Subcutaneous adipose tissue (tissue), 4 donors: ENCODE measurements around the gene NUMBL. TPM values are rescaled to one million over a fixed set of nuclear protein-coding genes. Genes with fewer than 3 reads are reported as not detected.

ENCODE experiments used
- CTCF ChIP-seq: fragments of 450-650 bp; IDR thresholded peaks from one replicate; pipeline ENCODE4 v1.5.1; 2016; ENCODE audit warnings: low read depth, mild to moderate bottlenecking, control low read depth, antibody characterized with exemption, moderate library complexity
- total RNA-seq, 4 donors: library from RNA; depleted of rRNA; stranded (reverse); fragments of >200 nt; gene quantifications; one replicate each; pipeline ENCODE4 v1.1.0, GENCODE V29; 2016

NUMBL gene
- 10 to 100 TPM; 20.7 to 58.4 (median 50.0) TPM for total RNA-seq

- no peak for TF ChIP-seq CTCF
These were observed at the start of gene NUMBL for GRCh38 chr19:40690050-40690692. TSS of gene NUMBL (minus strand) at chr19:40690651. CDS start at chr19:40690483, 168 bp downstream.

DNA sequence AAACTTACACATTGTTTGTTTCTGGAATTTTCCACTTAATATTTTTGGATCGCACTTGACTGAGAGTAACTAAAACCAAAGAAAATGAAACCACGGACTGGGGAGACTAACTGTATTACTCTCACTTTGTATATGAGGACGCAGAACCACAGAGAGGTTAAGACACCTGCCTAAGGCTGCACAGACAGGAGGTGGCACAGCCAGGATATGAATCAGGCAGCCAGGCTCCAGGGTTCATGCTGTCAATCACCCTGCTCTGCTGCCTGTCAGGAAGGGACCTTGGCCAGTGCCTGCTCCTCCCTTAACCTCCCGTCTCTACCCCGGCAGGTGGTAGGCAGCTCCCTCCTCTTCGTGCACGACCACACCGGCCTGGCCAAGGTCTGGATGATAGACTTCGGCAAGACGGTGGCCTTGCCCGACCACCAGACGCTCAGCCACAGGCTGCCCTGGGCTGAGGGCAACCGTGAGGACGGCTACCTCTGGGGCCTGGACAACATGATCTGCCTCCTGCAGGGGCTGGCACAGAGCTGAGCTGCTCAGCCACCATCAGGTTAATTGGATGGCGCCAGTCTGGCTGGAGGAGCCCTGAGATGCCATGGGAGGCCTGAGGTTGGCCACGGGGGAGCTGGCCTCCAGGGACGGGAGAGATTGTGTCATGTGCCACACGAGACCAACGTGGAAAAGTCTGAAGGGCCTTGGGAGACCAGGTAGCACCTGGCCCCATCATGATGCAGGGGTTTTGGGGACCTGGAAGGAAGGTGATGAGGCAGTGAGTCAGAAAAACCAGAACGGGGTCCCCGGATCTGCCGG is 48.8 kb upstream of the NUMBL start:
- no peak for TF ChIP-seq CTCF

DNA sequence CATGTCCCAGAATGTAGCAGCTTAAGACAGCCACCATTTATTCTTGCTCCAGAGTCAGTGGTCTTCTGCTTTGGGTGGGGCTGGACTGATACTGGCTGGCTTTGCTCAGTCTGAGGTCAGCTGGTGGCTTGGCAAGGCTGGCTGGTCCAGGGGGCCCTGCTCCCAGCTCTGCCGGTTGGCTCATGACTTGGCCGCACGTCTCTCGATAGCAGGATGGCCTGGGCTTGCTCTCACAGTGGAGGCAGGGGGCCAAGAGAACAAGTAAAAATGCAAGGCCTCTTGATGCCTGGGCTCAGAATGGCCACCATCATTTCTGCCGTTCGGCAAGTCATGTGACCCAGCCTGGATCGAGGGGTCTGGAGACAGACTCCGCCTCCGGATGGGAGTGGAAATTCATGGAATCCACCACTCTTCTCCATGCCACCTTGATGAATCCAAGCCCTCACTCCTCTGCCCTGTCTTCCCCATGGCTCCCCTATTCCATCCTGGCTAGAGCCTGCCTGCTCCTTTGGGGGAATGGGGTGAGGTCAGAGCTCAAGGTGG is 46.7 kb upstream of the NUMBL start:
- no peak for TF ChIP-seq CTCF

GRCh38 chr19:40736661-40737060 is 46.2 kb upstream of the NUMBL start:
- TF ChIP-seq CTCF, result no peak

- TF ChIP-seq CTCF, result no peak
These were observed 44.7 kb upstream of the NUMBL start for GRCh38 chr19:40735013-40735771.

DNA sequence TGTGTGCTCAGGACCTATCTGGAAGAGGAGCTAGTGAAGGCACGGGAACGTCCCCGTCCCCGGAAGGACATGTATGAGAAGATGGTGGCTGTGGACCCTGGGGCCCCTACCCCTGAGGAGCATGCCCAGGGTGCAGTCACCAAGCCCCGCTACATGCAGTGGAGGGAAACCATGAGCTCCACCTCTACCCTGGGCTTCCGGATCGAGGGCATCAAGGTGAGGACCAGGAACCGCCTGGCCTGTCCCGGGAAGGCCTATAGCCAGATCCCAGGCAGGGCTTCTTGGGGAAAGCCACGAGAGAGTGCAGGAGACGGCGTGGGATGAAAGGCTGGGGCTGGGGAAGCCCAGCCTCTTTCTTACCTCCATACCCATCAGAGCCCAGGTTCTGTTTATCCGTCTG is 42.7 kb upstream of the NUMBL start:
- no peak for TF ChIP-seq CTCF

DNA sequence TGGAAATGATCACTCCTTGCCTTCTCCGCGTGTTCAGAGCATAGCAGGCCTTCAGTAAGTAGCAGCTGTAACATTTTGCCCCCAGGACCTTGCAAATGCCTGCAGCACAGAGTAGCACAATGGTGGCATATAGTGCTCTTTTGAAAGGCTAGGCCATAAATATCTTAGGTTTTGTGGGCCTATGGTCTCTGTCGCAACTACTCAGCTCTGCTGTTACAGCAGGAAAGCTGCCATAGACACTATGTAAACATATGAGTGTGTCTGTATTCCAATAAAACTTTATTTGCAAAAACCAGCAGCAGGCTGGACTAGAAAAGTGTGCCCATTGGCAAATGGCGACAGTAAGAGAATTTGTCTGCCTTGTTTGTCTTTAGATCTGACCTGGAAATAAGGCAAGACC is 35.8 kb upstream of the NUMBL start:
- TF ChIP-seq CTCF, result no peak
